Osteoblast (primary cell): Measurements from ENCODE around the gene NBAS. TPM values are rescaled to one million over a fixed set of nuclear protein-coding genes. Genes with fewer than 3 reads are reported as not detected.

Experiments used
- DNase-seq: peaks from one replicate; pipeline ENCODE4 v3.0.0; 2011; ENCODE audit warnings: low spot score, mixed read lengths; ENCODE audit not compliant: insufficient read length; ENCODE audit errors: missing footprints
- H2AFZ ChIP-seq: 2 replicates; pipeline ENCODE4 v1.6.0; 2011; ENCODE audit warnings: mild to moderate bottlenecking, low read length
- H3K27ac ChIP-seq: 2 replicates; pipeline ENCODE4 v1.5.1; 2011; ENCODE audit warnings: mild to moderate bottlenecking, low read depth, low read length, moderate library complexity
- H3K27me3 ChIP-seq: 2 replicates; pipeline ENCODE4 v1.6.0; 2012; ENCODE audit warnings: mild to moderate bottlenecking, control low read depth, inconsistent platforms, low read length, moderate library complexity; ENCODE audit not compliant: insufficient read depth
- H3K36me3 ChIP-seq: 2 replicates; pipeline ENCODE4 v1.5.1; 2011; ENCODE audit warnings: mild to moderate bottlenecking, low read length, control low read depth, moderate library complexity; ENCODE audit not compliant: insufficient read depth
- H3K4me1 ChIP-seq: 2 replicates; pipeline ENCODE4 v1.5.1; 2011; ENCODE audit warnings: mild to moderate bottlenecking, low read length, control low read depth, moderate library complexity; ENCODE audit not compliant: insufficient read depth
- H3K4me2 ChIP-seq: 2 replicates; pipeline ENCODE4 v1.6.0; 2011; ENCODE audit warnings: mild to moderate bottlenecking, low read length; ENCODE audit not compliant: insufficient read depth
- H3K4me3 ChIP-seq: fragments of 200-600 bp; sonication (generic); 3 replicates; pipeline ENCODE4 v1.5.1; 2012; ENCODE audit warnings: mild to moderate bottlenecking, low read length, inconsistent platforms; ENCODE audit not compliant: insufficient read depth
- H3K79me2 ChIP-seq: 2 replicates; pipeline ENCODE4 v1.6.0; 2012; ENCODE audit warnings: mild to moderate bottlenecking, low read length, control low read depth, inconsistent platforms; ENCODE audit not compliant: insufficient read depth
- H3K9me3 ChIP-seq: 2 replicates; pipeline ENCODE4 v1.5.1; 2011; ENCODE audit warnings: low read depth, low read length, control low read depth
- H4K20me1 ChIP-seq: 2 replicates; pipeline ENCODE4 v1.6.0; 2012; ENCODE audit warnings: mild to moderate bottlenecking, low read length, control low read depth; ENCODE audit not compliant: insufficient read depth
- CTCF ChIP-seq: IDR thresholded peaks from 2 replicates; pipeline ENCODE4 v1.5.1; 2011; ENCODE audit warnings: mild to moderate bottlenecking, low read depth, low read length, moderate library complexity; ENCODE audit errors: extremely low read depth
- total RNA-seq: library from RNA; depleted of rRNA; stranded (reverse); fragments of >200 nt; gene quantifications from 2 replicates; pipeline ENCODE4 v1.2.3, GENCODE V29; 2012

The NBAS gene
- total RNA-seq, 1 donor, result 98.1 TPM

- no peaks in the 10 kb centered on the region for H3K79me2 ChIP-seq
- no peaks in the 10 kb centered on the region for H3K27me3 ChIP-seq
- no peak for TF ChIP-seq CTCF
- no peak overlapping the region for H3K4me3 ChIP-seq
- no peak overlapping the region for H3K27ac ChIP-seq
- H3K9me3 ChIP-seq, result no peaks in the 10 kb centered on the region
- H4K20me1 ChIP-seq, result no peaks in the 10 kb centered on the region
- no peak for DNase-seq
- no peaks in the 10 kb centered on the region for H3K4me1 ChIP-seq
- no peak overlapping the region for H3K4me2 ChIP-seq
- no peaks in the 10 kb centered on the region for H3K36me3 ChIP-seq
- H2AFZ ChIP-seq, result no peak overlapping the region
These were observed 323.1 kb downstream of the NBAS start for GRCh38 chr2:15238028-15238427.

- no peaks in the 10 kb centered on the region for H3K36me3 ChIP-seq
- no peak overlapping the region for H3K4me2 ChIP-seq
- no peak overlapping the region for H3K27ac ChIP-seq
- no peak for DNase-seq
- no peaks in the 10 kb centered on the region for H3K9me3 ChIP-seq
- H3K79me2 ChIP-seq, result no peaks in the 10 kb centered on the region
- no peak overlapping the region for H2AFZ ChIP-seq
- no peaks in the 10 kb centered on the region for H4K20me1 ChIP-seq
- H3K27me3 ChIP-seq, result no peaks in the 10 kb centered on the region
- no peaks in the 10 kb centered on the region for H3K4me1 ChIP-seq
- no peak overlapping the region for H3K4me3 ChIP-seq
- no peak for TF ChIP-seq CTCF
These were observed 330.4 kb downstream of the NBAS start for GRCh38 chr2:15230599-15231192.

- H2AFZ ChIP-seq, result no peak overlapping the region
- no peaks in the 10 kb centered on the region for H3K36me3 ChIP-seq
- no peaks in the 10 kb centered on the region for H3K79me2 ChIP-seq
- no peak for TF ChIP-seq CTCF
- no peak overlapping the region for H3K4me3 ChIP-seq
- H3K27me3 ChIP-seq, result no peaks in the 10 kb centered on the region
- no peak overlapping the region for H3K4me2 ChIP-seq
- no peak for DNase-seq
- no peaks in the 10 kb centered on the region for H3K4me1 ChIP-seq
- no peaks in the 10 kb centered on the region for H4K20me1 ChIP-seq
- no peak overlapping the region for H3K27ac ChIP-seq
- no peaks in the 10 kb centered on the region for H3K9me3 ChIP-seq
These were observed 334.5 kb downstream of the NBAS start for GRCh38 chr2:15226661-15227060.

- Histone ChIP-seq H3K27me3 (no peaks in the 10 kb centered on the region), H3K79me2 (no peaks in the 10 kb centered on the region), H4K20me1 (no peaks in the 10 kb centered on the region), H3K4me2 (no peak overlapping the region), H3K36me3 (no peaks in the 10 kb centered on the region), H3K27ac (no peak overlapping the region), H3K4me1 (no peaks in the 10 kb centered on the region), H2AFZ (no peak overlapping the region), H3K4me3 (no peak overlapping the region), H3K9me3 (no peaks in the 10 kb centered on the region)
- TF ChIP-seq CTCF, result no peak
- no peak for DNase-seq
These were observed 336.0 kb downstream of the NBAS start for GRCh38 chr2:15225131-15225530.
